Effector CD4-positive, alpha-beta T cell (primary cell): ENCODE measurements around the gene PRKCI.

Experiments used
- DNase-seq: peaks from one replicate; pipeline ENCODE4 v3.0.0-alpha.2; 2020

The PRKCI gene

GRCh38 chr3:170346481-170347392, 124.5 kb downstream of the PRKCI start:
- no peak for DNase-seq

GRCh38 chr3:170350515-170351413, 128.5 kb downstream of the PRKCI start:
- no peak for DNase-seq

GRCh38 chr3:170352936-170353335, 130.7 kb downstream of the PRKCI start:
- no peak for DNase-seq

GRCh38 chr3:170353485-170353884, 131.3 kb downstream of the PRKCI start:
- DNase-seq: no peak

GRCh38 chr3:170354760-170355159, 132.5 kb downstream of the PRKCI start:
- DNase-seq: no peak
